GM21529 (cell line): ENCODE measurements around the gene ECPAS.
"Not testable (repeated sequence)": the region's sequence is repeated elsewhere in the genome, so short reads cannot be mapped to it uniquely, and the experiment has no call there.

ENCODE experiments used
- ATAC-seq: cut with Tn5 transposase; IDR thresholded peaks from one replicate; pipeline ENCODE4 v1.9.1; 2021; ENCODE audit not compliant: unreplicated experiment

The ECPAS gene

DNA sequence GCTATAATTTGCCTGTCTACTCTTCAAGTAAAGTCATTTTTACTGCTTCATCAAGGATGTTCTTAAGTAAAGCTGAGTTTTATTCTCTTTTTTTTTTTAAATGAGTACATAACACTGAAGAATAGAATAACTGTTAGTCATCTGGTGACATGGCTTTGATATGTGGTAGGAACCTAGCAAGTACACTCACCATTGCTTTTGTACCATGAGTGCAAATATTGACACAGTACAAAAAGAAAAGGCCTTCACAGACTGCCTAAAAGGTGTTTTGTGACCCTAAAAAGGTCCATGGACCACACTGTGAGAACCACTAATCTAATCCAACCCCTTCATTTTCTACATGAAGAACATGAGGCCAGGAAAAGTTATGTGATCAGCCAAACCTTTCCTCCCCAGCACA, 55.0 kb downstream of the ECPAS start:
- no peak for ATAC-seq

DNA sequence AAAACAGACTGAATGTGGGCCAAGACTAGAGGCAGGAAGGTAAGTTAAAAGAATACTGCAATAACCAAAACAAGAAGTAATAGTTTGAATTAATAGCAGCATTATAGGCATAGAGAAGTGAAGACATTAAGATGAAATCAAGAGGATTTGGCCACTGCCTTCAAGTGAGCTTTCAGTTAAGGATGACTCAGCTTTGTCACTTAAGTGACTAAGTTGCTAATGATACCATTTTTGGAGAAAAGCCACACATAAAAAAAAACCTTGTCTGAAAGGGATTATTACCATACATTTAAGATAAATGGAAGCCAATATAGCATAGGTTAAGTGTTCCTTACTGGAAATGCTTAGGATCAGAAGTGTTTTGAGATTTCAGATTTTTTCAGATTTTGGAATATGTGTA, 57.0 kb downstream of the ECPAS start:
- no peak for ATAC-seq

DNA sequence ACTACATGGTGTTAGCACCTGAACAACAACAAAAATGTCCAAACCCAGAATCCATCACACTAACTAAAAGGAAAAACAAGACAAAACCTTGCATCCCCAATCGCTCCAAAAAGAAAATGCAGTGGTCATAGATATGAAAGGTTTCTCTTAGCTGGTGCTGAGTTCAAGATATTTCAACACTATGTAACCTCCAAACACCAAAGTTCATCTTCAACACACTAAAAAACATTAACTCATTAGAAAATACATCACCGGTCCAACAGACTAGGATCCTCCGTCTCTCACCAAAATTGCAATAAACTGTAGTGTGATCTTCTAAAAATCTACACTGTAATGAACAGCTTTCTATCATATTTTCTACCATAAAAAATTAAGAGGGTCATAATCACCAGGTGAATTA, 60.8 kb downstream of the ECPAS start:
- no peak for ATAC-seq

DNA sequence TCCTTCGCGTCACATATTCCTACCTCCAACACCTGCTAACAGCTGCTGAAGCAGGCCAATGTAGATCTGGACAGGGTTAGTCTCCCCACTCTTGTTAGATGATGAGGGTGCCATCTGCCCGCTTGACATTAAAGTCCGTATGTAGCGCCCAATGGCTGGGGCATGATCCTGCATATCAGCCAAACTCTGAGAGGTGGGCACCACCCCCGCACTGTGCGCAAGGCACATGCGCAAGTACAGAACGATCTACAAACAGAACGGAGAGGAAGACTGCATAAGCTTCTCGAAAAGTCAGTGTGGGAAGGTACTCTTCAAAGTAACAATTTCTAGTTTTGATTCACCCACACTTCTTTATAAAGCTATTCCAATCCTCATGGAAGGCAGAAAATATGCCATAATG, 69.8 kb downstream of the ECPAS start:
- ATAC-seq, result no peak

DNA sequence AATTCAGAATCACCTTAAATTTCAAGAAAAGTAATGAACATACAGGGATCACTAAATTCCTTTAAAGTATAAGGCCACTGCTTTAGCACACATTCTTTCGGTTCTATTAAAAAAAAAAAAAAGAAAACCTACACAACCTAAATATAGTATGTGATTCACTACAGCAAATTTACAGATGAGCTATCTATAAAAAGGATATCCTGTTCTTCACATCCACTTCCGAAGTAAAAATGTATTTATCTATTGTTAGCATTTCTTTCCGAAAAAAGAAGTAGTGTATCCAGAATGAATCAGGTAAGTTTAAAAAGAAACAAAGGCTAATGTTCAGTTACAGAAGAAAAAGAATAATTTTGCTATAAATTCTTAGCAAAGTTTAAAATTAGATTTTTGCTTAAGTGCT, 70.2 kb downstream of the ECPAS start:
- ATAC-seq, result no peak

DNA sequence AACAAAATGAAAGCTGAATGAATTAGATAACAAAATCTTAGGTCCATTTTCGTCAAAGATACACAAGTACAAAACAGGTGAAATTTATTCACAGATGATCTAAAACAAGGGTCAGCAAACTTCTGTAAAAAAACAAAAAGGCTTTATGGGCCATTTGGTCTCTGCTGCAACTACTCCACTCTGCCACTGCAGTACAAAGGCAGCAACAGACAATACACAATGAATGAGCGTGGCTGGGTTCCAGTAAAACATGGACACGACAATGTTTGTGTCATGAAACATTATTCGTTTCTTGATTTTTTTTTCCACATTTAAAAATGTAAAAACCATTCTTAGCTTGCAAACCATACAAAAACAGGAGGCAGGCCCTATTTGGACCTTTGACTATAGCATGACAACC, 71.9 kb downstream of the ECPAS start:
- ATAC-seq, result no peak

DNA sequence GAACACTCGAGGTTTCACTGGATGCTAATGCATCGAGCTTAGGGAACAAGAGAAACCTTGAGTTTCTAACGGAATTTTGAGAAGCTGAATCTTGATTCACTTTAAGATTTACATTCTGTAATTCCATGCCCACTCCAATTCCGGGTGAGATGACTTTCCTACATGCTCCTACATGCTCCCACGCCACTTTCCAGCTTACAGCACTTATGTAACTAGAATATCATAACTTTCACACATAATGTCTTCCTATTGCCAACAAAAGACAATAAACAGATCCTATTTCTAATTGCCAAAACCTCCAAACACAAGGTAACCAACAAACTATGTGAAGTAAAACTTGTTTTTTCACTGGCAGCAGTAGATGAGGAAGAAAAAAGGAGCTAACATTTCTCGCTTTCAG, 72.9 kb downstream of the ECPAS start:
- ATAC-seq, result no peak

DNA sequence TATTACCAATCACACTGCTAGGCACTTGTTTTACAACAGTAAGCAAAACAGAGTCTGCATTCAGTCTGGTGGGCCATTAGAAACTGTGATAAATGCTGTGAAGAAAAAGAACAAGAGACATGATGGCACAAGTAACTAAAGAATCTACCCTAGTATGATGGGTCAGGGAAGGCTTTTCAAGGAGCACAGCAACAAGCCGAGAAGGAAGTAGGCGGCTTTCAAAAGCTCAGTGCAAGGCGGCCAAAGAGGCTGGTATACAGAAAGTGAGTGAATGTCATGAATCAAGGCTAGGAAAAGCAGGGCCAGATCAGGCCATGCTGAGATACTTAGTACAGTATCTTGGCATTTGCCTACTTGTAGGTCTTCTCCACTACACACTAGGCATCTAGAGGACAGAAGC, 76.4 kb downstream of the ECPAS start:
- no peak for ATAC-seq

DNA sequence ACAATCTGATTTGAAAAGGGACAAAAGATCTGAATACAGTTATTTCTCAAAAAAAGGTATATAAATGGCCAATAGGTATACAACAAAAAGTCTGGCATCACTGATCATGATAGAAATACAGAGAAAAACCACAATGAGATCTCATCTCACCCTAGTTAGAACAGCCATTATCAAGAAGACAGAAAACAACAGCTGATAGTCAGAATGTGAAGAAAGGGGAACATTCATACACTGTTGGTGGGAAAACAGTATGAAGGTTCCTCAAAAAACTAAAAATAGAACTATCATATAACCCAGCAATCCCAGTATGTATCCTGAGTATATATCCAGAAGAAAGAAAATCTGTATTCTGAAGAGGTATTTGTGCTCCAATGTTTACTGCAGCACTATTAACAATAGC, 78.5 kb downstream of the ECPAS start:
- ATAC-seq, result no peak

DNA sequence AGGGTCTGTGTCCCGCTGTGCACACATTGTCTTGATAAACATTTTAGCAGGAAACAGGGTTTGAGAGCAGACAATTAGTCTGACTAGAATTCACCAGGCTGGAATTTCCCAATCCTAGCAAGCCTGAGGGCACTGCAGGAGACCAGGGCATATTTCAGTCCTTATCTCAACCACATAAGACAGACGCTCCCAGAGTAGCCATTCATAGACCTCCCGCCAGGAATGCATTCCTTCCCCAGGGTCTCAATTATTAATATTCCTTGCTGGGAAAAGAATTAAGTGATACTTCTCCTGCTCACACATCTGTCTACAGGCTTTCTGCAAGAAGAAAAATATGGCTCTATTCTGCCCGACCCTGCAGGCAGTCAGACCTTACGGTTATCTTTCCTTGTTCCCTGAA, 82.7 kb downstream of the ECPAS start:
- not testable (repeated sequence) for ATAC-seq

DNA sequence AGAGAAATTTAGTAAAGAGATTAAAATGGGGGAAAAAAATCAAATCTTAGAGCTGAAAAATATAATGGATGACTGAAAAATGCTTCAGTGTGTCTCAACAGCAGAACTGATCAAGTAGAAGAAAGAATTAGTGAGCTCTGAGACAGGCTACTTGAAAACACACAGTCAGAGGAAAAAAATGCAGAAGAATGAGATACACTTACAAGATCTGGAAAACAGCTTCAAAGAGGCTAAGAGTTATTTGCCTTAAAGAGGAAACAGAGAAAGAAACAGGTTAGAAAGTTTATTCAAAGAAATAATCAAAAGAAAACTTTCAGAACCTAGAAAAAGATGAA, 83.7 kb downstream of the ECPAS start:
- ATAC-seq, result no peak

DNA sequence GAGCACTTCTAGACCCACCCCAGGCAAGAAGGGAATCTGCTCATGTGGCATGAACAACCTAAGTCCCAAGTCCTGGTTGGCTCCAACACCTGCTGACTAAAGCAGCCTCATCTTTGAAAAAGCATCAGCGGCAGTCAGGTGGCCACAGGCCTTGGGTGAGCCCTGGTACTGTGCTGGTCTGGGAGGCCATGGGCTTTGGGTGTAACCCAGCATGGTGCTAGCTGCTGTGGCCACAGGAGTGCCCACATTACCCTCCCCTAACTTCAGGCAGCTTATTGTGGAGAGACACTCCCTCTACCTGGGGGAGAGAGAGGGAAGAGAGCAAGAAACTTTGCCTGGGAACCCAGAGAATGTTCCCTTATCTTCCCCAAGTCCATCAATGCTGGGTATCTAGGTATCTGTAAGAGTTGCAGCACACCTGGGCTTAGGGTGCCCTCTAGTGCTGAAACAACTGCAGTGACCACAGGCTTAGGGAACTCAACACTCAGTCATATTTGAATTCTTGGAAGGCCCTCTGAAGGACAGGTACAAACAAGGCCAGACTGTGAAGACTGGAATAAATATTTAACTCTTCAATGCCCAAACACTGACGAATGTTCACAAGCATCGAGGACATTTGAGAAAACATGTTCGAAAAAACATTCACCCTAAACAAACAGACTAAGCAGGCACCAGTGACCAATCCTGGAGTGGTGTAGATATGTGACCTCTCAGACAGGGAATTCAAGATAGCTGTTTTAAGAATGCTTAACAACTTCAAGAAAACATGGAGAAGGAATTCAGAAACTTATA, 84.2 kb downstream of the ECPAS start:
- no peak for ATAC-seq

DNA sequence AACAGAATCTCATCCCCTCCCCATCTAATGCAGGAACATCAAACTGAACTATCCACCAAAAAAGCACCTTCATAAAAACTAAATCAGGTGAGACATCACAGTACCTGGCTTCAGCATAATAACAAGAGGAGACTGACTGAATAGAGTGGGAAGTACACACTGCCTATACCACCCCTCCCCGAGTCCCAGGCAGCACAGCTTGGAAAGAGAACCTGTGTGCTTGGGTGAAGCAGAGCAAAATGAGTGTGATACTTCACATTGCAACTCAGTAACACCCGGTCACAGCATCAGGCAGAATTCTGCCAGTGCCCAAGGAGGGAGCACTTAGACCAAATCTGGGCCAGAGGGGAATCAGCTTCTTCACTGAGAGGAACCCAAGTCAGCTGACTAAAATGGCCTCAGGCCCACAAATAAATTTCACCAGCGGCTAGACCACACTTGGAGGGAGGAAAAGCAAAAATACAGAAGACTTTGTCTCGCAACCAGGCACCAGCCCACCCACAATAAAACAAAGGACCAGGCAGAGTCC, 84.9 kb downstream of the ECPAS start:
- no peak for ATAC-seq

DNA sequence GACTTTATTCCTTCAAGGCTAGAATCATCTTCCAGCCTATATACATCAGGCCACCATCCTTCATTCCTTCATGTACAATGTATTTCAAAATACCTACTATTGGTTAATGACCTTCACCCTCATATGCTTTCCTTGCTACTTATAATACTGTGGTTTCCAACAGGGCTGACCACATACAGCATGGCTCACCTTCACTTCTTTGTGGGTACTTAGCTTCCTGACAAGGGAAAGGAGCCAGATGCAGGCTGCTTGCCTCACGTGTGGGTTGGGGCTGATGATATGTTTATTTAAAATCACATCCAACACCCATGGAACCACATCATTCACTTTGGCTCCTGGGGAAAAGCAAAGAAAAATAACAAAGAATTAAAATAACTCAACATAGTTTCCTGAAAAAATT, 90.2 kb downstream of the ECPAS start:
- no peak for ATAC-seq

DNA sequence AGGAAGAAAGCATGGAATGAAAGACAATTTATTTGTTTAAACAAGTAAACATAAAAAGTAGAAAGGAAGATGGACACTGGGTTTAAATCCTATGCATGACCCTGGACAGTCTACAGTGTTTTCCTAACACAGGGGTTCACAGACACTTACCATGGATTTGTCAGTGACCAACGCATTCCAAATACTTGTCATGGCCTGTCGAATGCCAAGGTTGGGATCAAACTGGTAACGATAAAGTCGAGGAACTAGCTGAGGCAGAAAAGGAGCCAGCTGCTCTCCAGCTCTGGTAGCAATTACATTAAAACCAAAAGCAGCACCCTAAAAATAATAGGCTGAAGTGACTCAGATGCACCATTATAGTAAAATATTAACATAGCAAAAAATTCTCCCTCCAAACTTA, 94.8 kb downstream of the ECPAS start:
- no peak for ATAC-seq

DNA sequence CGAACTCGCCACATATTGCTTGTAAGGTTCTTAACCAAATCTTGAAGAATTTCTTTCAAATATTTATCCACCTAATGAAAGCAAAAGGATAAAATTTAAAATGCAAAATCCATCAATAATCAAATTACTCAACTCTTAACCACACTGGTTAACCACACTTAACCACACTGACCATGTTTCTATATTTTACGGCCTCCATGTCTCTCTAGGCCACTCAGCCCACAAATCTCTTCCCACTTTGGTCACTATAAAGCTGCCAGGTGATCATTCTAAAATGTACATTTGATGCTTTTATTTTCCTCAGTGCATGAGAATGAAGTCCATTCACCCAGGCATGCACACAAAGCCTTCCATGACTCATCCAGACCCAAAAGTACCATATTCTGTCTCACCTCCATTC, 97.8 kb downstream of the ECPAS start:
- ATAC-seq, result no peak

DNA sequence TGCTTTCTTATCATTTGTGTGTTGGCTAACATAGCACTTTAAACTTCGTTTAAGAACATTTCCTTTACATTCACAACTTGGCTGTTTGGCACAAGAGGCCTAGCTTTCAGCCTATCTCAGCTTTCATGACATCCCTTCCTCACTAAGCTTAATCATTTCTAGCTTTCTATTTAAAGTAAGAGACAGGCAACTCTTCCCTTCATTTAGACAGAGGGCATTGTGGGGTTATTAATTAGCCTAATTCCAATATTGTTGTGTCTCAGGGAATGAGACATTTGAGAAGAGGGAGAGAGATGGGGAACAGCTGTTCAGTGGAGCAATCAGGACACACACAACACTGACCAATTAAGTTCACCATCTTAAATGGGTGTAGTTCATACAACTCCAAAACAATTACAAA, 103.2 kb downstream of the ECPAS start:
- ATAC-seq, result no peak

DNA sequence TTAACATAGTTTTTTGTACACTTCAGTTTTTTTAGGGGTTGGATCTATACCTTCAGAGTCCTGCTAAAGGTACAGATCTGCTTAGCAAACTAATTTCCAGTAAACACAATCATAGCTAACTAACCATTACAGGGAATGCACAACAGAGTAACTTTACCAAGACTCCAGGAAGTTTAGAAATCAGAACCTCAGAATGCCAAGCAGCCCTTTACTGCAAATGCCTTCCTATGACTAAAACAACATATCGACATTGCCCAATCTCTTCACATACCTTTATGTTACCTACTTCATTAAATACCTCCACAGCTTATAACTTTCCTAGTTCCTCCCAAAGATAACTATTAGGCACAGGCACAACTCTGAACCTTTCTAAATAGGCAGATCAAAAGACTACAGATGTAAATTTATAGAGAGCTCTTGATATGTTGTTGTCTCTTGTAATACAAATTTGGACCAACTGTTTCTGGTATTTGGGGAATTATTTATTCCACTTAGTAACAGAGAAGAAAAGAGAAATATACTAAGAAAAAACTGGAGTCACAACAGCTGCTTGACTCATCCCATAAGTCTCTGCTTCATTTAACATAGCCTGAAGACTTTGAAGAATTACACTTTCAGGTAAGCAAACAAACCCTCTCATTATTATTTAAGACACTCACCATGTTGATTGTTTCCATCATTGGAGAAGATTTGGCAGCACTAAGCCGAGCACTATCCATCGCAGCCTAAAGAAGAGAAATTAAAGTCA, 108.2 kb downstream of the ECPAS start:
- ATAC-seq, result no peak

DNA sequence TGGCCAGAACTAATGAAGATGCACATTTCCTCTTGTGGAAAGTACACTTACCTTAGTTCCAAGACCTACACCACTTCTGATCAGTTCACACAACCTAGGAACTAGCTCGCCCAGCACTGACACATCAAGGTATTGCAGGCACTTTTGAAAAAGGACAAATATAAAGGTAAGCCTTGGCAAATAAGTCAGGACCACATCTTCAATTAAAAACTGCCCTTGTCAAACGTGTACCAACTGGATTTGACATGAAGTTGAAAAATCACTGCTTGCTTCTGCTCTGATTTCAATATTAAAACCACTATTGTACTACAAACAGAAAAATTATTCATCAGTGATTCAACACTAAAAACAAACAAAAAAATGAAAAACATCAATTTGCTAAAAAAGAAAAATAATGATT, 109.1 kb downstream of the ECPAS start:
- ATAC-seq, result no peak

DNA sequence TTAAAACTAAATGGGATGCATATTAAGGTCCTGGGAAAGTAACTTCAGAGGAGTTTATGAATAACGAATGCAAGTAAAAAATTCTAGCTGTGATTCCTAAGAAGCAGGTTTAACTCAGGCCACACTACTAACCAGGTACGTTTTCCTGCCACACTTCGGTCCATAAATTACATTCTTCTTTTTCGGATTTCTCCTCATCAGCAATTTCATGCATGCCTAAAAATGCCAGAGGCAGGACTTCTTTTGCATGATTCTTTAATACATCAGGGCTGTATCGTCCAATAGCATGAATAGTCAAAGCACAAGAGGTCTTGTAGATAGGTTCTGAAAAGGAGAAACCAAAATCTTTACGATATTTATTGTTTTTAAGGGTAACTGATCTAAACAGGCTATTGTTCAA, 111.9 kb downstream of the ECPAS start:
- no peak for ATAC-seq

DNA sequence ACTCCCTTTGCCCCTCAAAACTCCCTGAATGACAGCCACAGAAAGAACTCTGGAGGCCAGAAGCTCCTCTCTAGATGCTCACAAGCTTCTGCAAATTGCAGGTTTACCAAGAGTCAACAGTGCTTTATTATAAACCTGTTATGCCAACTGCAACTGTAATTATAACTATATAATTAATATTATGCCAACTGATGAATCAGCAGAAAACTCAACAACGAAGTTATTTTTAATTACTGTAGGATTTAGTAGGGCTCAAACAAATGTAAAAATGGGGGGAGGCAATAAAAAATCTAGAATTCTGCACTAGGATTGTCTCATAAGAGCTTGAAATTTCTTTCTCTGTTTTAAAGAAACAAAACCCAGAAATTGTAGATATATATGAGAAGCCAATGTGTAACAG, 117.2 kb downstream of the ECPAS start:
- ATAC-seq, result no peak

DNA sequence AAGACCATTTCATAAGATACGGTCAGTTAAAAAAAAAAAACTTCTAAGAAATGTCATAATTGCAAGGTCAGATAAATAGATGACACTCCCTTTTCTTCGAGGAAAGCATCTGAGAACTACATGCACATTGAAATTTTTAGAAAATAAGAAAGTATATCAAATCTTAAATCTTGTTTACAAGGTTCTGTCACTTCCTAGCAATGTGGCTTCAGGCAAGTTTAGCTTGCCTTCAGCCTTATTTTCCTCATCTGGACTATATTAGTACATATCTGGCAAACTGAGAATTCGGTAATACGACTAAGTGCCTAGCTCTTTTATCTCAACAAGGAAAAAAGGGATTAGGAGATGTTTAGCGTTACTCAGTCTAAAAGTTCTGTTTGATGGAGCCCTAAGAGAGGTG, 121.7 kb downstream of the ECPAS start:
- no peak for ATAC-seq

DNA sequence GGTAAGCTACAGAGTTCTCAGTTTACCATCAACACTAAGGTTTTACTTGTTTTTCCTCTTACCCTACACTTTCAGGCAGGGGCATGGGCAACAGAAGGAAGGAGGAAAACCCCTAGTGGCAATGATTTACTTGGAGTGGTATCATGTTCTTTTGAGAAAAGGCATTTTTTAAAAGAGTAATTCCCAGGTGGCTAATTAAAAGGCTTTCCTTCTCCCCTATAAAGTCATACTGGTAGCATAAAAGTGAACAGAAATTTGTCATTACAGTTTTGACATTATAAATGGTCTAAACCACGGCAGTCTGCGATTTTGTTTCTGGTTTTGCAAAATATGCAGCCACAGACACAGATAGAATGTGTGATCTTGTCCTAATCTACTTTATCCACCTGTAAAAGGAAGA, 123.3 kb downstream of the ECPAS start:
- no peak for ATAC-seq
